HG02970 (cell line): ENCODE measurements around the gene DDX49.
"Not testable (repeated sequence)": the region's sequence is repeated elsewhere in the genome, so short reads cannot be mapped to it uniquely, and the experiment has no call there.

Experiments used
- ATAC-seq: cut with Tn5 transposase; IDR thresholded peaks from one replicate; pipeline ENCODE4 v1.9.1; 2021; ENCODE audit warnings: mild to moderate bottlenecking, moderate library complexity, moderate number of reproducible peaks; ENCODE audit not compliant: unreplicated experiment, low FRiP score

DDX49 gene

GRCh38 chr19:18895038-18895823 lies 24.3 kb upstream of the DDX49 start:
- ATAC-seq = no peak

GRCh38 chr19:18895824-18896341 lies 23.6 kb upstream of the DDX49 start, which contains the start of gene CERS1:
Gene CERS1 (minus strand): TSS chr19:18896158. CDS start chr19:18896072, 86 bp downstream.
- ATAC-seq = no peak

DNA sequence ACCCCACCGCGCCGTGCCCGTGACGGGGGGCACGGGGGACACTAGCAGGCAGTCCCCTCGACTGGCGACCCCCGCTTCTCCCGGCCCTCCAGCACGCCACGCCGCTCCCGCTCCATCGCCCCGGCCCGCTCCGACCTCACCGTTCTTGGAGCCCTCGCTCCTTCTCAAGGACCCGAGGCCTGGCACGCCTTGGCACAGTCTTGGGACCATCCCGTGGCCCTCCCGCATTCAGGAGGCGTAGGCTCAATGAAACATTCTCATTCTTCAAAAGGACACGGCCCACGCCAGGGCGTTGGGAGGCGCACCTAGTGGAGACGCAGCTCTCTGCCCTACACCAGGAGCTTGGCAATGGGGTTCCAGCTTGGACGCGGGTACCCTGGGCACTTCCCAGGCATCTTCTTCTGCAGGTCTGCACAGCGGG lies 23.1 kb upstream of the DDX49 start:
- ATAC-seq = no peak

DNA sequence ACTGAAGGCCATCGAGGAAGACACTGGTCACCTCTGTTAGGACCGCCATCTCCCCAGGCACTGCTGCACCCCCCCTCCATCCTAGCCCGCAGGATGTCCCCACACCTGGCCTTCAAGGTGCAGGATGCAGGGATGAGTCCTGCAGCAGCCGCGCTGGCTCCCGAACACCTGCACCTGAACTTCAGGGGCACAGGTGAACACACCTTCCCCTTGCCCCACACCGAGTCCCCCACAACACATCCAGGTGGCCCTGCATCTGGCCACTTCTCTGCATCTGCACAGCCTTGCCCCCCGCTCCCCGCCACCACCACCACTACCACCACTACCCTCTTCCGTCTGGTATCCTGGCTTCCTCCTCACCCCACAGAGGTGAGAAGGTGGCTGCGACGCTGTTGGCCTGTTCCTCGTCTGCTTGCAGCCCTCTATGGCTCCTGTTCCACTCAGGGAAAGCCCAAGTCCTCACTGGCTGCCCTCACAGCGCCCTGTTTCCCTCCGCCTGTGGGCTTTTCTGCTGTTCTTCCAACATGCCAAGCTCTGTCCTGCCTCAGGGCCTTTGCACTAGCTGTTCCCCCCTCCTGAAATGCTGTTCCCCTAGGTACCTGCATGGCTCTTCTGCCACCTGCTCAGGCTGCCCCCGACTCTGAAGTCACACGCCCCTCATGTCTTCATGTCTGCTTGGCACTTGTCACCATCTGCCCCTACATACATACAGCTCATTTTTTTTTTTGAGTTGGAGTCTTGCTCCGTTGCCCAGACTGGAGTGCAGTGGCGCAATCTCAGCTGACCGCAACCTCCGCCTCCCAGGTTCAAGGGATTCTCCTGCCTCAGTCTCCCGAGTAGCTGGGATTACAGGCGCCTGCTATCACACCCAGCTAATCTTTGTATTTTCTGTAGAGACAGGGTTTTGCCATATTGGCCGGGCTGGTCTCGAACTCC lies 22.2 kb upstream of the DDX49 start:
- ATAC-seq = no peak

DNA sequence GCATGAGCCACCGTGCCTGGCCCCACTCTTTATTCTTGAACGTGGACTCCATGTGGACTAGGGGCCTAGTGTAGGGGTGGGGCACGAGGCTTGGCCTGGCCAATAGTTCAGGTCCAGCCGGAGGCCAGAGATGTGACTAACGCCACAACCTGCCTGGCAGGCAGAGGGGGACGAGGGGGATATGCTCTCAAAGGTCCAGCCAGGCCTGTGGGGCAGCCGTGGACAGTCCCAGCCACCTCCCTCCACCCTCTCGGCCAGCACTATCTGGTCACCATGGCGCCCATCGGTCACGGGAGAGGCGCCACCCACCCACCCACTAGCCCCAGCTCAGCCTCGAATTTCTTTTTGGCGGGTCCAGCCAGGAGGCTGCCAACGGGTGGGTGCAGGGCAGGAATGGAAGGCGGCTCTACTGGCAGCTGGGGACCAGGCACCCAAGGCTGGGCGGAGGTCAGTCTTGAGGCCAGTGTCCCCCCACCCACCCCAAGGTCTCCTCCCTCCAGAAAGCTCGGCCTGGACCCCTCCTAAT lies 21.4 kb upstream of the DDX49 start:
- ATAC-seq = no peak

- ATAC-seq = no peak
These were observed 20.7 kb upstream of the DDX49 start for GRCh38 chr19:18898607-18899408.

- no peak for ATAC-seq
These were observed 19.6 kb upstream of the DDX49 start for GRCh38 chr19:18899624-18900560.

DNA sequence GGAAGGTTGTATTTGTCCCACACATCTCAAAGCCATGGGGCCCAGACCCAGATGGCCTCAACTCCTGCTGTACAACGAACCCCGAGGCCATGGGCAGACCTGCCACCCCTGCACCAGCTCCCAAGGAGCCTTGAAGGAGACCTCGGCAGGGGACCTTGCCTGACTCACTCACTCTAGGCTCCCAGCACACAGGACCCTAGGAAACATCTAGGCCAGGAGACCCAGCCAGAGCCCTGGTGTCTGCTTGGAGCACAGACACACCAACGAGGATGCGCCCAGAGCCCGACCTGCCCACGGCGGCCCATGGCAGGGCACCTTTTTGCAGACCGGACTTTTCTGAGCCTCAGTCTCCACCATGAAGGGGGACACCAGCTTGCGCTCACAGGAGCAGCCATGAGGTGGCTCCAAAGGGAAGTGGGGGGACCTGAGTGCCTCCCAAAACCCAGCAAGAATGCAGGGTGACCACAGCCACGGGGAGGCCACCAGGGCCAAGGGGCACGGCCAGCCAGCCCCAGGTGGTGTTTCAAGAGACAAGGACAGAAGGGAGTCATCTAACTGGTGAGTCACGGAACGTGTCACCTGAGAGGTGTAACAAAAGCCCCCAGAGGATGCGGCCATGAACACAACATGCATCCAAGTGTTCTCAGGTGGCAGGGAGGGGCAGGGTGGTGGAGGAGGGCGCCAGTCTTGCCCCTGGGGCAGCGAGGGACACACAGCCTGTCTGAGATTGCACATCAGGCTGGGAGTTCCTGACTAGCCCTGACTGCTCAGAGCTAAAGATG lies 18.6 kb upstream of the DDX49 start:
- ATAC-seq = no peak

GRCh38 chr19:18901491-18901890 lies 18.0 kb upstream of the DDX49 start:
- ATAC-seq = no peak

DNA sequence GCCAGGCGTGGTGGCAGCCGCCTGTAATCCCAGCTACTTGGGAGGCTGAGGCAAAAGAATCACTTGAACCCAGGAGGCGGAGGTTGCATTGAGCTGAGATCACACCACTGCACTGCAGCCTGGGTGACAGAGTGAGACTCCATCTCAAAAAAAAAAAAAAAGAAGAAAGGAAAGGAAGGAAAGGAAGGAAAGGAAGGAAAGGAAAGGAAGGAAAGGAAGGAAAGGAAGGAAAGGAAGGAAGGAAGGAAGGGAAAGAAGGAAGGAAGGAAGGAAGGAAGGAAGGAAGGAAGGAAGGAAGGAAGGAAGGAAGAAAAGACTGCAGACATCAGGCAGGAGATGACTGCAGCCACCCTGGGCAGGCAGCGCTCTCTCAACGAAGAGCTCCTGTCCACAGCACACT lies 17.0 kb upstream of the DDX49 start:
- not testable (repeated sequence) for ATAC-seq

GRCh38 chr19:18903156-18904037 lies 16.1 kb upstream of the DDX49 start:
- ATAC-seq = no peak

GRCh38 chr19:18904334-18905057 lies 15.0 kb upstream of the DDX49 start:
- ATAC-seq = no peak

DNA sequence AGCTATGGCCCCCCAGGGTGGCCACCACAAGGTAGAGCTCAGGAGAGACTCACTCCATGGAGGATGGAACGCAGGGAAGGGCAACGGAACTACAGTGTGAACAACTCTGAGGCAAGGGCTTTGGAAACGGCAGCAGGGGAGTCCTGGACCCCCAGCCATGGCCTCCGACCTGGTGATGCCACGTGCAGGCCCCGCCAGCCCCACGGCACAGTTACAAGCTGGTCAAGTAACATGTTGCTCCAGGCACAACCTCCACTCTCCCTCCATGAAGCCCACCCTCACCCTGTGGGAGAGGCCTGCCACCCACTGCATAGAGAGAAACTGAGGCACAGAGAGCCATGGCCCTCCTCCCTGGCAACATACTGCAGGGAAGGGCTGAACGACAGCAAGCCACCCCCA lies 14.5 kb upstream of the DDX49 start:
- no peak for ATAC-seq

DNA sequence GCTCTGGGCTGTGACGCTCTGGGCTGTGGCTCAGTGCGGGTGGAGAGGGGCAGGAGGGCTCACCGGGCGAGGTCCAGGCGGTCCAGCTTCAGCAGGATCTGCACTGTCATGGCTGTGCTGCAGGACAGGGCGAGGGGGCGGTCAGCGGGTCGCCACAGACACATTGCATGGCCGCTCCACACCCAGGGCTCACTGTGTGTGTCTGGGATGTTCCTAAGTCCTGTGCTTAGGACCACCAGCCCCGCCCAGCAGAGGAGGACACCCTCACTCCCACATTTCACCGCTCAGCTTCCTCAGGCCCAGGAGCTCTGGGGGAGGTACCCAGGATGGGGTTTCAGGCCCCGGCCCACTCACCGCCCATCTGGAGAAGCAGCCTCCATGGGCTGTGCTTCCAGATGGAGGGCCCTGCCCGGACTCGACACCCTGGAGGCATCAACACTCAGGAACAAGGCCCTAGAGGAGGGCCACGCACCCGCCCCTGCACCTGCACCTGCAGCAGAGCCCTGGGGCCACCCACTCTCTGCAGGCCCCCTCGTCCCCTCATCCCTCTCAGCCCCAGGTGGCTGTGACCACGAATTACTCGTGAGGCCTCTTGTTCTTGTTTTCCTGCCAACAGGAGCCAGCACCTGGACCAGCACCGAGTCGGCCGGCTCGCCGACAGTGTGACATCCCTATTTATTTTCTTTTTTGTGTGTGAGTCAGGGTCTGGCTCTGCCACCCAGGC lies 13.8 kb upstream of the DDX49 start:
- no peak for ATAC-seq

DNA sequence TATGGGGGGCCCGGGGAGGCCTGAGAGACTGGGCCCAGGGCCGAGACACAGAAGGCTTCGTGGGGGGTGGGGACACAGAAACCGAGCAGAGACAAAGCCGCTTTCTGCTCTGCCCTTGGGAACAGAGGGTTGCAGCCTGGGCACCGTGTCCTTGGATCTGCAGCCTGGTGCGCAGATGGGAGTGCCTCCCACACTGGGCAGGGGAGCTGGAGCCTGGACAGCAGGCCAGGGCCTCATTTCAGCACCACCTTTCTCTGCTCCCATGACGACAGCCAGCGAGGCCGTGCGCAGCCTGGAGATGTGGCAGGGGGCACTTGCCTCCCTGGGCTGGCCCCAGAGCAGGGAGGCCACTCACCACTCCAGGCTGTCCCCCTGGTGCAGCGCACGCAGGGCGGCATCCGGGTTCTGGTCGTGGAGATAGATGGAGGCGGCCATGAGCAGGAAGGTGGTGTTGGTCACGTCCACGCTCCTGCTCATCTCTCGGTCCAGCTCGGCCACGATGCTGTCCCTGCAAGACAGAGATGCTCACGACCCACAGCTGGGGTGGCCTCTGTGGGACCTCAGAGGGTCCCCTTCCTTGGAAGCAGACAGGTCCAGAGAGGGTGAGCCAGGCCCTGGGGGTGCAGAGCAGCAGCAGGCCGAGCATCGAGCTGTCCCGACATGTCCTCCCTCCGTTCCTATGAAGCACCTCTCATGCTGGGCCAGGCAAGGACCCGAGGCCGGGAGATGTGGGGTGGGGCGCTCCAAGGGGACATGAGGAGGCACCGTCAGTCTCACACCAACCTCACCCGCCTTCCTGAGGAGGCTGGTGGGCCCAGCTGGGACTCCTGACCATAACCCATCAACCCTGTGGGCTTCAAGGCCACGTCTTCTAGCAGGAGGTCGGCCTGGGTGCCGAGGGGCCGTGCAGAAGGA lies 12.7 kb upstream of the DDX49 start:
- ATAC-seq = no peak
